Adrenal gland (tissue), 12 donors: ENCODE data around the gene FAM181A. TPM values are rescaled to one million over a fixed set of nuclear protein-coding genes. Genes with fewer than 3 reads are reported as not detected.

Experiments
- DNase-seq, 7 donors: peaks; one replicate each; pipeline ENCODE4 v3.0.0-alpha.2; 2019 to 2020
- H3K27ac ChIP-seq, 5 donors: fragments of 200-600 bp; sonication (generic) in 4 of 5; 1 replicate in 3 of 5; 2 replicates in 2 of 5; pipeline versions ENCODE4 v1.5.1 to v1.8.0; 2016 to 2020; ENCODE audit warnings: mild to moderate bottlenecking in 1 of 5
- H3K27me3 ChIP-seq: fragments of 200-600 bp; 2 replicates; pipeline ENCODE4 v1.8.0; 2021
- H3K36me3 ChIP-seq, 2 donors: fragments of 200-600 bp; replicated peaks in 1 of 2; 1 replicate in 1 of 2; 2 replicates in 1 of 2; pipeline versions ENCODE4 v1.5.1 to v1.8.0; 2018 to 2022
- H3K4me1 ChIP-seq, 2 donors: fragments of 200-600 bp; replicated peaks in 1 of 2; 1 replicate in 1 of 2; 2 replicates in 1 of 2; pipeline versions ENCODE4 v1.5.1 to v1.8.0; 2018 to 2021
- H3K4me3 ChIP-seq, 4 donors: fragments of 200-600 bp; sonication (generic) in 3 of 4; one replicate each; pipeline ENCODE4 v1.5.1; 2016 to 2018
- H3K9me3 ChIP-seq, 3 donors: fragments of 200-600 bp; sonication (generic) in 1 of 3; replicated peaks in 1 of 3; 1 replicate in 2 of 3; 2 replicates in 1 of 3; pipeline versions ENCODE4 v1.5.1 to v1.8.0; 2016 to 2021
- POLR2A ChIP-seq, 2 donors: fragments of 450-650 bp; IDR thresholded peaks; one replicate each; pipeline ENCODE4 v1.6.1; 2017; ENCODE audit warnings: antibody characterized with exemption in 2 of 2, mild to moderate bottlenecking in 2 of 2, moderate library complexity in 1 of 2
- WGBS, 4 donors: extraction: QIAGEN DNeasy Blood & Tissue Kit in 2 of 4; methylation state at CpG; one replicate each; pipeline versions ENCODE4 v1.1.5 to v1.1.7; 2013 to 2017; 5-methylcytosine and 5-hydroxymethylcytosine counted together
- intact Hi-C, 2 donors: fragments of 100-400 bp; cut with DNase I; formaldehyde crosslinking; loops; one replicate each; pipeline versions ENCODE4 v1.14.1 to v1.15.0; 2022 to 2023
- polyA plus RNA-seq, 3 donors: library from polyadenylated mRNA; stranded (reverse); fragments of 200-250 nt in 2 of 3; fragments of 350-450 nt in 1 of 3; fragmentation: Illumina TruSeq in 1 of 3; extraction: RNeasy Lipid Tissue Mini Kit (QIAGEN cat#74804) in 1 of 3; gene quantifications; one replicate each; pipeline ENCODE4 v1.2.3, GENCODE V29; 2013 to 2014
- total RNA-seq, 9 donors: library from RNA; depleted of rRNA in 4 of 9; stranded (reverse); fragments of >200 nt in 4 of 9; fragments of 120-200 nt in 1 of 9; fragmentation: NEBNext Ultra II Directional in 1 of 9; extraction: Animal tissue kit (Norgen Biotek cat#: 25700) in 1 of 9; gene quantifications; one replicate each; pipeline versions ENCODE4 v1.1.0 to v1.2.4, GENCODE V29; 2013 to 2023
- TF ChIP-seq, protein P1 (sequence below), 6 experiments: fragments of 450-650 bp in 4 of 6; fragments of 200-600 bp in 2 of 6; sonication (generic) in 1 of 6; IDR thresholded peaks; 1 replicate in 5 of 6; 2 replicates in 1 of 6; pipeline versions ENCODE4 v1.5.1 to v1.8.0; 2016 to 2021; ENCODE audit warnings: antibody characterized with exemption in 6 of 6, mild to moderate bottlenecking in 2 of 6, moderate library complexity in 1 of 6
- donor health status: healthy with polysubstance abuse.
- donor health status: Bipolar disorder and iron deficiency.
- donor health status: DM: yes; HTN: yes; CAD: no.
- donor health status: DM: no; HTN: no; CAD: no.
- donor health status: DM: no; HTN: no; CAD: no.
- donor health status: DM: yes; HTN: yes; CAD: no.

FAM181A gene
- total and polyA plus RNA-seq, 12 donors, result not detected

- H3K27ac ChIP-seq, result no peak overlapping the region
- H3K36me3 ChIP-seq, result no peaks in the 10 kb centered on the region
- 79 to 93% (median 88%) methylated on average over 5 to 19 of the region's 19 CpGs for WGBS, 4 donors
- no peaks in the 10 kb centered on the region for H3K9me3 ChIP-seq
- DNase-seq, result no peak
- H3K27me3 ChIP-seq, result no peaks in the 10 kb centered on the region
- no peak overlapping the region for H3K4me3 ChIP-seq
- H3K4me1 ChIP-seq, result peaks cover 0 to 23% of the 10 kb centered on the region in 2 donors
- intact Hi-C loops, result no loop called here
- TF ChIP-seq POLR2A (IDR thresholded peaks at IDR 0.05), result no peak
- TF ChIP-seq, protein P1, sequence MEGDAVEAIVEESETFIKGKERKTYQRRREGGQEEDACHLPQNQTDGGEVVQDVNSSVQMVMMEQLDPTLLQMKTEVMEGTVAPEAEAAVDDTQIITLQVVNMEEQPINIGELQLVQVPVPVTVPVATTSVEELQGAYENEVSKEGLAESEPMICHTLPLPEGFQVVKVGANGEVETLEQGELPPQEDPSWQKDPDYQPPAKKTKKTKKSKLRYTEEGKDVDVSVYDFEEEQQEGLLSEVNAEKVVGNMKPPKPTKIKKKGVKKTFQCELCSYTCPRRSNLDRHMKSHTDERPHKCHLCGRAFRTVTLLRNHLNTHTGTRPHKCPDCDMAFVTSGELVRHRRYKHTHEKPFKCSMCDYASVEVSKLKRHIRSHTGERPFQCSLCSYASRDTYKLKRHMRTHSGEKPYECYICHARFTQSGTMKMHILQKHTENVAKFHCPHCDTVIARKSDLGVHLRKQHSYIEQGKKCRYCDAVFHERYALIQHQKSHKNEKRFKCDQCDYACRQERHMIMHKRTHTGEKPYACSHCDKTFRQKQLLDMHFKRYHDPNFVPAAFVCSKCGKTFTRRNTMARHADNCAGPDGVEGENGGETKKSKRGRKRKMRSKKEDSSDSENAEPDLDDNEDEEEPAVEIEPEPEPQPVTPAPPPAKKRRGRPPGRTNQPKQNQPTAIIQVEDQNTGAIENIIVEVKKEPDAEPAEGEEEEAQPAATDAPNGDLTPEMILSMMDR (IDR thresholded peaks at IDR 0.05), result no peak
Measured at GRCh38 chr14:93947282-93947681, 20.1 kb downstream of the FAM181A start.

DNA sequence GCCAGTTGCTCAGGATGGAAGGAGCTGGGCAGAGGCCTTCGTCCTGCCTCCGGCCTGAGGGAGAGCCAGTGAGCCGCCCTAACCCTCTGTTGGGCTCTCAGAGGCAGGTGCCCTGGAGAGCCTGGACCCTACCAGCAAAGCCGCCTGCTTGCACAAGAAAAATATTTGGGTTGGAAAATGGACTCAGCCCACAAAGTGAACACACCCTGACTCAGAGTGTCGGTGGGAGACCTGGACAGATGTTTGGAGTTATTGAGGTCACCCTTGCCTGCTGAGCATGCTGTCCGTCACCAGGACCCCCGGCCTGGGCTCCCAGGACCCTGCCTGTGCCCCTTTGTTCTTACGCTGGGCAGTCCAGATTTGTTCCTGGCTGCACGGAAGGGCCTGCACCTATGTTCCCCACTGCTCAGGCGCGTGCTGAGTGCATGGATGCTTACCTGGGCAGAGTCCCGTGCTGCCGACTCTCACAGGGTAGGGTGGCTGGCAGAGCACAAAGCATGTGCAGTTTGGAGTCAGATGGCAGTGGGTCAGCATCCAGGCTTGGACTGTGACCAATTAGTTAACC, 22.4 kb downstream of the FAM181A start:
- Histone ChIP-seq H3K4me3 (no peak overlapping the region), H3K27ac (no peak overlapping the region), H3K27me3 (no peaks in the 10 kb centered on the region), H3K9me3 (no peaks in the 10 kb centered on the region), H3K4me1 (peaks cover 0 to 32% of the 10 kb centered on the region in 2 donors), H3K36me3 (no peaks in the 10 kb centered on the region)
- no peak for TF ChIP-seq POLR2A (IDR thresholded peaks at IDR 0.05)
- TF ChIP-seq, protein P1 (IDR thresholded peaks at IDR 0.05), result no peak
- DNase-seq, result no peak
- intact Hi-C loops, result no loop called here
- WGBS, 4 donors, result 88 to 94% (median 91%) methylated on average over 11 to 13 of the region's 13 CpGs

DNA sequence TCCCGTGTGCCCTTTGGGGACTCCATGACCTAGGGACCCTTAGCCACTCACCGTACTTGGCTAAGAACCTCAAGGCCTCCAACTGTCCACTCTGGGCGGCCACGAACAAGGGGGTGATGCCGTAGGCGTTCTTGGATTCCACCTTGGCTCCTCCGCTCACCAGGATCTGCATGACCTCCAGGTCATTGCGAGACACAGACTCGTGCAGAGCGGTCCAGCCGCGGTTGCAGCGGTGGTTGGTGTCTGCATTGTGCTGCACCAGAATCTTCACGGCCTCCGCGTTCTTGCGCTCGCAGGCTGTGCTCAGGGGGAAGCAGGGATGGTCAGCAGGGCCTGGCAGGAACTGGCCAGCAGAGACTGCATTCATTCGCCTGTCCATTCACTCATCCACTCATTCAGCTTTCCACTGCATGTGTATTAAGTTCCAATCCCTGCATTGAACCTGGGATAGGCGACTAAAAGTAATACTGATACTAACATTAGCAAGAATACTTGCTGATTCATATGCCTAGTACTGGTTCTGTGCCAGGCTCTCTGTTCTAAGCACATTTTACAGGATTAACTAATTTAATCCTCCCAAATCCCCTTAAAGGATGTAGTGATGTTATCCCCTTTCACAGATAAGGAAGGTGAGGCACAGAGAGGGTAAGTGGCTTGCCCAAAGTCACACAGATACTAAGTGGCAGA, 23.9 kb downstream of the FAM181A start:
- Histone ChIP-seq H3K27me3 (no peaks in the 10 kb centered on the region), H3K9me3 (no peaks in the 10 kb centered on the region), H3K36me3 (no peaks in the 10 kb centered on the region), H3K4me1 (peaks cover 0 to 27% of the 10 kb centered on the region in 2 donors), H3K4me3 (no peak overlapping the region), H3K27ac (no peak overlapping the region)
- TF ChIP-seq, protein P1 (IDR thresholded peaks at IDR 0.05), result no peak
- TF ChIP-seq POLR2A (IDR thresholded peaks at IDR 0.05), result no peak
- 82 to 89% (median 87%) methylated on average over 18 to 20 of the region's 20 CpGs for WGBS, 4 donors
- intact Hi-C loops, result no loop called here
- DNase-seq, result no peak

- H3K9me3 ChIP-seq, result no peaks in the 10 kb centered on the region
- WGBS, 4 donors, result 37 to 66% (median 50%) methylated on average over 4 to 7 of the region's 7 CpGs
Measured at GRCh38 chr14:93951635-93952540, 24.7 kb downstream of the FAM181A start.

More at GRCh38 chr14:93951635-93952540, 24.7 kb downstream of the FAM181A start:
- Histone ChIP-seq H3K4me1 (peaks cover 0 to 20% of the 10 kb centered on the region in 2 donors), H3K27ac (no peak overlapping the region), H3K36me3 (no peaks in the 10 kb centered on the region), H3K4me3 (no peak overlapping the region), H3K27me3 (no peaks in the 10 kb centered on the region)
- intact Hi-C loops, result no loop called here
- TF ChIP-seq, protein P1 (IDR thresholded peaks at IDR 0.05), result no peak
- no peak for TF ChIP-seq POLR2A (IDR thresholded peaks at IDR 0.05)
- no peak for DNase-seq
